ENCODE results near the gene SLC22A23. TPM values are rescaled to one million over a fixed set of nuclear protein-coding genes. Genes with fewer than 3 reads are reported as not detected.
A peak's percentile ranks its signal among the peaks of the same experiment; 100 is the strongest.

The SLC22A23 gene
- 2.4 TPM for polyA plus RNA-seq (ENCODE audit: insufficient read length)

- no peak for DNase-seq (ENCODE audit: low read depth)
Measured at GRCh38 chr6:3456898-3457709, at the start of gene SLC22A23. Gene SLC22A23, minus strand, starts transcription at chr6:3457050. Its CDS starts 491 bp downstream, at chr6:3456559.

- DNase-seq (ENCODE audit: low read depth), result no peak
Measured at GRCh38 chr6:3506200-3506599, 49.4 kb upstream of the SLC22A23 start.

GRCh38 chr6:3504938-3505805 is 48.3 kb upstream of the SLC22A23 start:
- no peak for DNase-seq (ENCODE audit: low read depth)

GRCh38 chr6:3504354-3504753 is 47.5 kb upstream of the SLC22A23 start:
- no peak for DNase-seq (ENCODE audit: low read depth)

- DNase-seq (ENCODE audit: low read depth), result no peak
Measured at GRCh38 chr6:3501826-3502500, 45.1 kb upstream of the SLC22A23 start.

GRCh38 chr6:3500262-3501014 is 43.6 kb upstream of the SLC22A23 start:
- no peak for DNase-seq (ENCODE audit: low read depth)

GRCh38 chr6:3499603-3500002 is 42.8 kb upstream of the SLC22A23 start:
- DNase-seq (ENCODE audit: low read depth), result no peak

GRCh38 chr6:3496395-3496794 is 39.5 kb upstream of the SLC22A23 start:
- no peak for DNase-seq (ENCODE audit: low read depth)

GRCh38 chr6:3494391-3495100 is 37.7 kb upstream of the SLC22A23 start:
- no peak for DNase-seq (ENCODE audit: low read depth)

GRCh38 chr6:3490625-3490980 is 33.8 kb upstream of the SLC22A23 start:
- DNase-seq (ENCODE audit: low read depth), result no peak

GRCh38 chr6:3489961-3490624 is 33.2 kb upstream of the SLC22A23 start:
- no peak for DNase-seq (ENCODE audit: low read depth)

- DNase-seq (ENCODE audit: low read depth), result peak; percentile 24
Measured at GRCh38 chr6:3489027-3489757, 32.3 kb upstream of the SLC22A23 start.

- DNase-seq (ENCODE audit: low read depth), result no peak
Measured at GRCh38 chr6:3484946-3485345, 28.1 kb upstream of the SLC22A23 start.

GRCh38 chr6:3484192-3484591 is 27.3 kb upstream of the SLC22A23 start:
- no peak for DNase-seq (ENCODE audit: low read depth)

- no peak for DNase-seq (ENCODE audit: low read depth)
Measured at GRCh38 chr6:3483675-3484074, 26.8 kb upstream of the SLC22A23 start.

GRCh38 chr6:3482869-3483268 is 26.0 kb upstream of the SLC22A23 start:
- no peak for DNase-seq (ENCODE audit: low read depth)

- no peak for DNase-seq (ENCODE audit: low read depth)
Measured at GRCh38 chr6:3481640-3482039, 24.8 kb upstream of the SLC22A23 start.

- no peak for DNase-seq (ENCODE audit: low read depth)
Measured at GRCh38 chr6:3480009-3480408, 23.2 kb upstream of the SLC22A23 start.

- no peak for DNase-seq (ENCODE audit: low read depth)
Measured at GRCh38 chr6:3473773-3474172, 16.9 kb upstream of the SLC22A23 start.

- no peak for DNase-seq (ENCODE audit: low read depth)
Measured at GRCh38 chr6:3471711-3472110, 14.9 kb upstream of the SLC22A23 start.

All from forelimb muscle (tissue), 1 donor.